Heart right ventricle (tissue), 16 donors: ENCODE results near the gene GCC1. TPM values are rescaled to one million over a fixed set of nuclear protein-coding genes. Genes with fewer than 3 reads are reported as not detected.

Experiments
- ATAC-seq, 8 donors: fragments of 200-7000 bp; cut with Tn5 transposase; one replicate each; pipeline ENCODE4 v1.9.1; 2020; ENCODE audit warnings: mild to moderate bottlenecking in 8 of 8, moderate library complexity in 8 of 8, moderate number of reproducible peaks in 1 of 8
- DNase-seq, 2 donors: peaks; one replicate each; pipeline ENCODE4 v3.0.0-alpha.2; 2020
- H3K27ac ChIP-seq, 10 donors: fragments of 200-600 bp; sonication (generic) in 2 of 10; one replicate each; pipeline versions ENCODE4 v1.5.0 to v1.8.0; 2020 to 2022; ENCODE audit warnings: mild to moderate bottlenecking in 3 of 10
- H3K27me3 ChIP-seq, 7 donors: fragments of 200-600 bp; one replicate each; pipeline ENCODE4 v1.8.0; 2021 to 2022; ENCODE audit warnings: mild to moderate bottlenecking in 2 of 7
- H3K36me3 ChIP-seq, 9 donors: fragments of 200-600 bp; sonication (generic) in 1 of 9; one replicate each; pipeline versions ENCODE4 v1.5.0 to v1.8.0; 2020 to 2022; ENCODE audit warnings: mild to moderate bottlenecking in 2 of 9
- H3K4me1 ChIP-seq, 9 donors: fragments of 200-600 bp; sonication (generic) in 1 of 9; one replicate each; pipeline versions ENCODE4 v1.5.0 to v1.8.0; 2020 to 2022; ENCODE audit warnings: mild to moderate bottlenecking in 4 of 9
- H3K4me3 ChIP-seq, 10 donors: fragments of 200-600 bp; sonication (generic) in 2 of 10; one replicate each; pipeline versions ENCODE4 v1.5.0 to v1.8.0; 2020 to 2022; ENCODE audit warnings: mild to moderate bottlenecking in 7 of 10, moderate library complexity in 2 of 10
- H3K9me3 ChIP-seq, 11 donors: fragments of 200-600 bp in 10 of 11; sonication (generic) in 2 of 11; one replicate each; pipeline versions ENCODE4 v1.5.0 to v1.8.0; 2013 to 2022; ENCODE audit warnings: mild to moderate bottlenecking in 2 of 11, control low read depth in 1 of 11, moderate library complexity in 1 of 11
- WGBS, 2 donors: extraction: QIAGEN DNeasy Blood & Tissue Kit; methylation state at CpG; one replicate each; pipeline ENCODE4 v1.1.7; 2013; ENCODE audit warnings: inconsistent platforms in 1 of 2; 5-methylcytosine and 5-hydroxymethylcytosine counted together
- intact Hi-C, 10 donors: fragments of 100-400 bp; cut with DNase I; formaldehyde crosslinking; loops; one replicate each; pipeline versions ENCODE4 v1.11.1 to v1.14.2; 2022
- polyA plus RNA-seq, 2 donors: library from polyadenylated mRNA; stranded (reverse); fragments of 200-250 nt; gene quantifications; one replicate each; pipeline ENCODE4 v1.2.3, GENCODE V29; 2013
- total RNA-seq, 10 donors: library from RNA; stranded (reverse); fragmentation: NEBNext Ultra II Directional in 3 of 10; extraction: Animal tissue kit (Norgen Biotek cat#: 25700) in 3 of 10; gene quantifications; one replicate each; pipeline versions ENCODE4 v1.2.1 to v1.2.4, GENCODE V29; 2021 to 2023
- TF ChIP-seq, protein P1 (sequence below), 9 donors: fragments of 200-600 bp; sonication (generic) in 2 of 9; IDR thresholded peaks; one replicate each; pipeline versions ENCODE4 v1.5.0 to v1.8.0; 2021 to 2022; ENCODE audit warnings: antibody characterized with exemption in 9 of 9, mild to moderate bottlenecking in 5 of 9, moderate library complexity in 1 of 9
- donor health status: Arrhythmogenic right ventricular cardiomyopathy.
- donor health status: ischemic (EF 13 %, LVEDD 7.1; RV severe dilation, severe dysfunction).
- donor health status: healthy with polysubstance abuse.
- donor health status: DM: no; HTN: yes; CAD: no.
- donor health status: DM: no; HTN: no; CAD: no.
- donor health status: ischemic (EF 25% LVEDD 6.9; RV normal size, moderate dysfunction).
- donor health status: ischemic (EF 25% LVEDD 5.7; RV mildly dilated, moderate dysfunction).
- donor health status: healthy.
- donor health status: DM: yes; HTN: yes; CAD: no.
- donor health status: Ischemic cardiomyopathy.
- donor health status: ischemic (EF 35%, LVEDD 5.7; RV mildly dilated, moderate dysfunction).
- donor health status: nonischemic (EF 11% LVEDD 7.7; RV severe dilation, severe dysfunction).
- donor health status: DM: yes; HTN: yes; CAD: no.
- donor health status: PGD.
- donor health status: ischemic (EF 29% LVEDD 5.4; RV normal size, mild dysfunction).
- donor health status: nonischemic (EF 23%, LVEDD 6.1; RV moderate dilation, normal function).

GCC1 gene
- total and polyA plus RNA-seq, 12 donors = 1.8 to 8.9 (median 7.0) TPM

DNA sequence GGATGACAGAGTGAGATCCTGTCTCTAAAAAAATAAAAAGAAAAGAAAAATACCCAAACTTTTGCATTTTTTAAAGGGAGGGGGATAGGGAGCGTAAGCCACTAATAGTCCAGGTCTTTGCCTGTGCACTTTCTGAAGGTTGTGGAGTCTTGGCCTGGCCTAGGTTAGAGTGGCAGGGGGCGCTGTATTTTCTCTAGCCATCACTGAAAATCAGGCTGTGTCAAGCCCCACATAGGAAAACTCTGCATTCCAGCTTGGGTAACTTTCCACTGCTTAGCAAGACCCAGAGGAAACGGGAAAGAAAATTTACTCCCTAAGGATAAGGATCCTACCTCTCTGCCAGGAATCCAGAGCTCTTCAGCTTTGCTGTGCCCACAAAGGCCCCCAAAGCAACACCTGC lies 43.0 kb upstream of the GCC1 start:
- intact Hi-C loops = no loop called here
- TF ChIP-seq, protein P1, sequence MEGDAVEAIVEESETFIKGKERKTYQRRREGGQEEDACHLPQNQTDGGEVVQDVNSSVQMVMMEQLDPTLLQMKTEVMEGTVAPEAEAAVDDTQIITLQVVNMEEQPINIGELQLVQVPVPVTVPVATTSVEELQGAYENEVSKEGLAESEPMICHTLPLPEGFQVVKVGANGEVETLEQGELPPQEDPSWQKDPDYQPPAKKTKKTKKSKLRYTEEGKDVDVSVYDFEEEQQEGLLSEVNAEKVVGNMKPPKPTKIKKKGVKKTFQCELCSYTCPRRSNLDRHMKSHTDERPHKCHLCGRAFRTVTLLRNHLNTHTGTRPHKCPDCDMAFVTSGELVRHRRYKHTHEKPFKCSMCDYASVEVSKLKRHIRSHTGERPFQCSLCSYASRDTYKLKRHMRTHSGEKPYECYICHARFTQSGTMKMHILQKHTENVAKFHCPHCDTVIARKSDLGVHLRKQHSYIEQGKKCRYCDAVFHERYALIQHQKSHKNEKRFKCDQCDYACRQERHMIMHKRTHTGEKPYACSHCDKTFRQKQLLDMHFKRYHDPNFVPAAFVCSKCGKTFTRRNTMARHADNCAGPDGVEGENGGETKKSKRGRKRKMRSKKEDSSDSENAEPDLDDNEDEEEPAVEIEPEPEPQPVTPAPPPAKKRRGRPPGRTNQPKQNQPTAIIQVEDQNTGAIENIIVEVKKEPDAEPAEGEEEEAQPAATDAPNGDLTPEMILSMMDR (IDR thresholded peaks at IDR 0.05) = no peak
- H3K36me3 ChIP-seq = no peaks in the 10 kb centered on the region
- peaks cover 0 to 22% (median 7%) of the 10 kb centered on the region in 7 donors for H3K27me3 ChIP-seq
- H3K27ac ChIP-seq = no peak overlapping the region
- H3K4me3 ChIP-seq = no peak overlapping the region
- no peak for DNase-seq
- WGBS, 2 donors = 50 to 52% methylated on average over 3 of the region's 3 CpGs
- H3K4me1 ChIP-seq = peaks cover 0 to 4% (median 0%) of the 10 kb centered on the region in 9 donors
- no peaks in the 10 kb centered on the region for H3K9me3 ChIP-seq
- no peak for ATAC-seq

DNA sequence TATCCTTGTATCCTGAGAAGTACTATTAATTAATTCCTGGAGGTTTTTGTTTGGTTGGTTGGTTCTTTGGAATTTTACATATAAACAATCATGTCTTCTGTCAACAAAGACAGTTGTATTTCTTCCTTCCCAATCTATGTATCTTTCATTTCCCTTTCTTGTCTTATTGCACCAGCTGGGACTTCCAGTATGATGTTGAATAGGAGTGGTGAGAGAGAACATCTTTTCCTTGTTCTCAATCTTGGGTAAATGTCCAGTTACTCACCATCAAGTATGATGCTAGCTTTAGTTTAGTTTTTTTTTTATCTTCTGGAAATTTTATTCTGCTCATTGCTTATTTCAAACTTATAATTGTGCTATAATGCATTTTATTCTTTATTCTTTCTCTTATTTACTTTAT lies 39.9 kb upstream of the GCC1 start:
- DNase-seq (no peak), ATAC-seq (no peak)
- peaks cover 2 to 48% (median 18%) of the 10 kb centered on the region in 7 donors for H3K27me3 ChIP-seq
- H3K9me3 ChIP-seq = no peaks in the 10 kb centered on the region
- no peak overlapping the region for H3K4me3 ChIP-seq
- intact Hi-C loops = no loop called here
- H3K27ac ChIP-seq = no peak overlapping the region
- peaks cover 0 to 4% (median 0%) of the 10 kb centered on the region in 9 donors for H3K4me1 ChIP-seq
- no peaks in the 10 kb centered on the region for H3K36me3 ChIP-seq
- TF ChIP-seq, protein P1 (IDR thresholded peaks at IDR 0.05) = no peak

DNA sequence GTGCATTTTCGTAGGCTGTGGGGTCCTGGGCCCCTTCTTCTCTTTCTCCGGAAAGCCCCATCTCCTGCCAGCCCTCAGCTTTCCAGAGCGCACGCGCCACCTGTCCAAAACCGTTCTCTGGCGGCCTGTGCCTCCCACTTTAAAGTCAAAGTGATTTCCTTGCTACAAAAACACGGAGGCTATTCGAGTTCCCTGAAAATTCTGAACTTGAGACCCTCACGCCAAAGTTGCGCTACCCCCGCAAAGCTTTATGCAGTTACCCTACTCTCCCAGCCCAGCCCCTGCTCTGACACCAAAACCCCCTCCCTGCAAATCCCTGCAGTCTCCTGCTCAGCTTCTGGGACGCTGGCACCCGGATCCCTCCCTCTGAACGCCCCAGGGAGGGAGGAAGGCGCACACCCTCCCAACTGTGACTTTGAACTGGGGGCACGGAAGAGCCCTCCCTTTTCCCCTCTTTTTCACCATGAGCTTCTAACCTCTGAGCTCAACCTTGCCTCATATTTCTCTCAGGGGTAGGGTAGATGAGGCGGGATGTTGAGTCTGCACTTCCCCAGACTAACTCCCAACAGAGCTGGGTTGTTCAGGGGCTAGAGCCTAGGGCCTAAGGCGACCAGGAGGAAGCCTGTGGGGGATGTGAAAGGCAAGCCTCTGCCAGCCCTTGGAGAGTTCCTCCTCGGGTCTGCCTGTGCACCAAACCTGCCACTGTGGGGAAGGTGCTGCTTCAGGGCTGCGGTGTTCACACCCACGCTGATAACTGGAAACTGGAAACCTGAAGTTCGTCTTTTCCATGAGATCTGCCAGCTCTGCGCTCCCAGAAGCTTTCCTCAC lies 35.2 kb upstream of the GCC1 start:
- H3K27ac ChIP-seq = no peak overlapping the region
- H3K36me3 ChIP-seq = no peaks in the 10 kb centered on the region
- no peaks in the 10 kb centered on the region for H3K9me3 ChIP-seq
- H3K27me3 ChIP-seq = peaks cover 9 to 86% (median 64%) of the 10 kb centered on the region in 7 donors
- intact Hi-C loops = no loop called here
- H3K4me1 ChIP-seq = peaks cover 0 to 4% (median 0%) of the 10 kb centered on the region in 9 donors
- TF ChIP-seq, protein P1 (IDR thresholded peaks at IDR 0.05) = no peak
- WGBS, 2 donors = 2 to 3% methylated on average over 24 of the region's 24 CpGs
- no peak overlapping the region for H3K4me3 ChIP-seq
- ATAC-seq = no peak
- DNase-seq = no peak

DNA sequence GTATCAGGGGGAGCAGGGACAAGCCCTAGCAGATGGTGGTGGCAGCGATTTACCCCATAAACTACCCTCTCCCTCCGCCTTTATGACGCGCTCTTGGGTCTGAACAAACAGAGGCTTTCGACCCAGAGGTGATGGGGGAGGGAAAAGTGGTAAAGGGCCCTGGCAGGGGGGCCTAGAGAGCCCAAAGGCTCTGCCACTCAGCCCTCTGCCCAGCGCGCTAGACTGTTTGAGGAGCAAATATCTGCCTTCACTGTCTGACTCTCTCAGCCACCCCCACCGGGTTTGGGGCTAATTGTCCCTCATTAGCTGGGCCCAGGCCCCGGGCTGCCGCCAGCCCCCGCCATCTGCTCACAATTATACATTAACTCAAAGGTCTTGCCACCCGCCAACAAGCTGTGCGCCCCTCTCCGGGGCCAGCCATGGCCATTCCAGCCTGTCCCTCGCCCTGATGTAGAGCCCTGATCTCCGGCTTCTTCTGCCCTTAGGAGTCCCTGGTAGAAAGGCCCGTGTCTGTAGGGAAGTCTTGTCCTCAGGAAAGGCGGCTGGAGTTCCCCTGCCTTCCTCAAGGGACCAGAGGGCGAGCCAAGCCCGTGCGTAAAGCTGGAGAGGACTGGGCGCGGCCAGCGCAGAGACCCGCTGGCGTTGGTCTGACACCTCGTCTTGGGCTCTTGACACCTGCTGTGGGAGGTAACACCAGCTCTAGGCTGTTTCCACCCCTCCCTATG lies 34.4 kb upstream of the GCC1 start:
- H3K27me3 ChIP-seq = peaks cover 9 to 91% (median 72%) of the 10 kb centered on the region in 7 donors
- ATAC-seq = peak in 1 of 8 donors; percentile 26
- TF ChIP-seq, protein P1 (IDR thresholded peaks at IDR 0.05) = no peak

More for the DNA sequence above, 34.4 kb upstream of the GCC1 start:
- 8 to 10% methylated on average over 27 of the region's 27 CpGs for WGBS, 2 donors
- no peak overlapping the region for H3K4me3 ChIP-seq
- no peaks in the 10 kb centered on the region for H3K36me3 ChIP-seq
- H3K27ac ChIP-seq = no peak overlapping the region
- peaks cover 0 to 4% (median 0%) of the 10 kb centered on the region in 9 donors for H3K4me1 ChIP-seq
- no peak for DNase-seq
- no peaks in the 10 kb centered on the region for H3K9me3 ChIP-seq
- intact Hi-C loops = no loop called here
